ENCODE measurements around the gene LIF.
A peak's percentile ranks its signal among the peaks of the same experiment; 100 is the strongest.
"Not testable (repeated sequence)": the region's sequence is repeated elsewhere in the genome, so short reads cannot be mapped to it uniquely, and the experiment has no call there.

The LIF gene

DNA sequence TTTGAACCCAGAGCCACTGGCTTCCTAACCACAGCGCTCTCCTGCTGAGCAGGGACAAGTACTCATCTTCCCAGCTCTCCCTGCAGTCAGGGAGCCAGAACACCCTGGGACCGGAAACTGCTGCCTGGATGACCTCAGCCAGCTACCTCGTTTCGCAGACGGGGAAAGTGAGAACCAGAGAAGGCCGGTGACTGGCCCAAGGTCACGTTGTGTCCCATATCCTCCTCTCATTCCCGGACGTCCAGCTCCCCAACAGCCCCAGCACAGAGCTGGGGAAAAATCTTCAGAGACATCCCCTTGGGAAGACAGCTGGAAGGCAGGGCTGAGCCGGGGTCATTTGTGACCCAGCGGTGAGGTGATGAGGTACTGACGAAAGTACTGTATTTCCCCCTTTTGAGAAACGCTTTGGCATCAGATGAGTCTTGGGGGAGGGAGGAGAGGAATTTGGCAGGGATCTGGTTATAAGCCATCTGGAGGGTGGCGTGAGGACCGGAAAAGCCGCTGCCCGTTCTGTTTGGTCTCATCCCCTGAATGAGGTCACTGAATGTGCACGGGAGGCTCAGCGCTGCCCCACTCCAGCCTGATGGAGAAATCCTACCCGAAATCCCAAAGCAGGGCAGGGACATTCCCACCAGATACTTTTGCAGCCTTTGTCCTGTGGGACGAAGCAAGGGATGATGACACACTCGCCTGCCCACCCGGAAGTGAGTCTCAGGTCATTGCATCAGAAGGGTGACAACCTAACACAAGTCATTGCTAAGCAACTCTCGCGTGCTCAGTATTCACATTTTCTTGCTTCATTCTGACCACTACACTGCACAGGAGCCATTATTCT, 41.1 kb downstream of the LIF start:
- DNase-seq, result no peak

DNA sequence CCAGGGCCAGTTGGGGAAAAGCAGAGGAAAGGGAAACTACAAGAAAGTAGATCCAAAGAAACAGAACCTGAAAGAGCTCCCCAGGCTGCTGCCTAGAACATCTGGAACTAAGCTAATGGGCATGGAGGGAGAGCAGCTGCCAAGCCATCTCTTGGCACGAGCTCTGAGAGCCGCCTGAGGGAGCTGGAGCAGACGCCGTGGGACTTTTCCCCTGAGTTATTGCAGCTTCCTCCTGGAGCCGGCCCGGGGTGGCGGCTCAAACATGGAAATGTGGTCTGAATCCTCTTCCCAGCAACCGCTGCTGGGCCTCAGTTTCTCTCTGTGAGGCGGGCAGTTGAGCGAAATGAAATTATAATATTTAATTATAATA, 41.8 kb downstream of the LIF start:
- DNase-seq, result no peak

DNA sequence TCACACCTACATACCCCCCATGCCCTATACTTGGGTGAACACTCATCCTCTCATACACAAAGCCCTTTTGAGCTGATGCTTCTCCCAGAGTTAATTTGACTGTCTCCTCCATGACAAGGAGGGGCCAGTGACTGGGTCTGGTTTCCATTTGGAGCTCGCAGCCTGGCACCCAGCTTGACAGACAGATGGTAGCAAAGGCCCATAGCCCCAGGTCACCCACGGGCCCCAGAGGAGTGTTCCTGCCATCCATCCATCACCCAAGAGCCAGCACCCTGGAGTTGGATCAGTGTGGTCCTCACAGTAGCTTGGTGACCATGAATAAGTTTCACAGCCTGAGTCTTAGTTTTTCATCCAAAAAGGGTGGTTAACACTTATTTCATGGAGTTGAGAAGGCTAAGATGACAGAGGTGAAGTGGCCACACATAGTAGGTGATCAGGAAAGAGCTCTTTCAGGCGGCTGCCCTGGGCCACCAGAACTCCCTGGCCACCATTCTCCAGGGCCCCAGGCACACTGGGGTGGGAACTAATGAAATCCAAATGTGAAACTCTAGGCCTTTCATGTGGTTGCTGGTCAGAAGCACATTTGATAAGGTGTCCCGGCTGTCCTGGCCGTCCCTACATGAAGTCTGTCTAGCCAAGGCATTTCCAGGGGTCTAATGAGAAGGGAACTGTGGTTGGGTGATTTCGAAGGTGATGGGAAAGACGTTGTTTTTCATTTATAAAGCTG, 42.4 kb downstream of the LIF start:
- DNase-seq, result no peak

DNA sequence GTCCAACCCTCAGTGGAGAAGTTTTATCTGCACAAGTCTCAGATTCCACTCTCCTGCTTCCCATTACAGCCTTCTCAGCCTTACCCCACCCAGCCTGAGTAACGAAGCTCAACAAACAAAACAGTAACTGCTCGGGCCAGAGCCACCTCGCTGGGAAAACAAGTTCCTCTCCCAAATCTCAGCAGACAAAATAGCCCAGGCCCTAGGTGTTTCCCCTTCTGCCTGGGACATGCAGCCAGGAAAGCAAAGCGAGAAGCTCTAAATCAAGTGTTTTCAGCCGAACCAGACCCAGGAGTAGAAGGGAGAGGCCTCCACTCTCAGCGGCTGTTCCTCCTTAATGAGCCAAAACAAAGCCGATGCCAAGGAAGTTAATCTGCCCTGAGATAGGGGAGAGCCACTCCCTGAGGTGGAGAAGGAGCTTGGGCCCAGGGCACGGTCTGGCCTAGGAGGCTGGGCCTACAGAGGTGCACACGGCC, 44.0 kb downstream of the LIF start:
- DNase-seq, result no peak

DNA sequence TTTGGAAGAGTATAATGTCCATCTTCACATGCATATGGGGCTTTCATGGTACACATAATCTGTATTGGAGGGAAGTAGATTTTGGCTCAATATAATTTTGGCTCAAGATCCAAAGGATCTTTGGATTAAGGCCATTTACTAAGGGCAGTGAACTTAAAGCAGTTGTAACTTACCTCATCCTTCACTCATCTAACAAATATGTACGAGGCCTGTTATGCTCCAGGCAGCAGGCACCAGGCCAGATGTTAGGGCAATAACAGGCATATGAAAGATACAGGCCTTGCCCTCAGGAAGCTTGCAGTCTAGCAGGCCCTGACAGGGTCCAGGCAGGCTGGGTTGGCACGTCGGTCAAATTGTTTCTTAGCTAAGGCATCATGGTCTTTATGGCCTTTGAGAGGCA, 44.6 kb downstream of the LIF start:
- no peak for DNase-seq

DNA sequence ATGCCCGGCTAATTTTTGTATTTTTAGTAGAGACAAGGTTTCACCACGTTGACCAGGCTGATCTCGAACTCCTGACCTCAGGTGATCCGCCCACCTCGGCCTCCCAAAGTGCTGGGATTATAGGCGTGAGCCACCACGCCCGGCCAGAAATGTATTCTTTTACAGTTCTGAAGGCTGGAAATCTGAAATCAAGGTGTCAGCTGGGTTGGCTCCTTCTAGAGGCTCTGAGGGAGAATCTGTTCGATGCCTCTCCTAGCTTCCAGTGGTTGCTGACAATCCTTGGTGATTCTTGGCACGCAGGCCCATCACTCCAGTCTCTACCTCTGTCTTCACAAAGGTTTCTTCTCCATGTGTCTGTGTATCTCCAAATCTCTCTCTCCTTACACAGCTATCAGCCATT, 45.7 kb downstream of the LIF start:
- not testable (repeated sequence) for DNase-seq

DNA sequence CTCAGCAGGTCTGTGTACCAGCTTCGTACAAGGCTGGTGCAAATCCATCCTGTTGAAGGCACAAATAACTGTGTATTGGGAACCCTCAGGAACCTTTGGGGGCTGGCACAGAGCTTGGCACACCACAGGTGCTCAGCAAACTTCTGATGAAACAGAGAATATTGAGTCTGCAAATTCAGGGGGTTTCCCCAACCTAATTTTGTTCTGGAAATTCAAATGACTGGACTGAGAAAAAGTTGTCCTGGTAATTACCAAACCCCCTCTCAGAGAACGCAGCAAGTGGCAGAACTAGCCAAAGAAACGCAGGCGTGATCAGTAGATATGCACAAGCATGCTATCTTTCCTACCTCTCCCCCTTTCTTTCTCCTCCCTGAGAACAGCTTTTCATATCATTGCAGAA, 47.6 kb downstream of the LIF start:
- no peak for DNase-seq

DNA sequence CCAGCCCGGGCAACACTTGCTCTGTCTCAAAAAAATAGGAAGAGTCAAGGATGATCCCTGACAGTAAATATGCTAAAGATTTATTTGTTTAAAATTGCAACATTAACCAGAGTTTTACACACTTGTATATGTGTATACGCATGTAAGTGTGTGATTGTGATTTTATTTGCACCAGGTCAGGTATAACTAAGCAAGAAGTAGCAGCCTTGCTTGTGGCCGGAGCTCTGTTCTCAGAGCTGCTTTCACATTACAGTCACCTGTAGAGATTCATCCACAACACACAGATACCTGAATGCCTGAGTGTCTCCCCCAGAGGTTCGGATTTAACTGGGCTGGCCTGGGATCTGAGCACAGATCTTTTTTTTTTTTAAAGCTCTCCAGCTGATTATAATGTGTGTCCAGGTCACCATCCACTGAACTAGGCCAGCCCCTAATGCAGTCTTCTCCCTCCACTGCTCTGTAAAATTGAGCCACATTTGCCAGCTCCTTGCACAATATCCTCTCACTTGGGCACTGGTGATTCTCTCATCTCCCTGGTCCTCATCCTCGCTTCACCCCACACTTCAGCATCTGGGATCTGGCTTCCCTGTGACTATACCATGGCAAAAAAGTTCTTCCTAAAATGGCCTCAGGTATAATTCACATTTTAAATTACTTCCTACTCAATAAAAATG, 48.3 kb downstream of the LIF start:
- no peak for DNase-seq

DNA sequence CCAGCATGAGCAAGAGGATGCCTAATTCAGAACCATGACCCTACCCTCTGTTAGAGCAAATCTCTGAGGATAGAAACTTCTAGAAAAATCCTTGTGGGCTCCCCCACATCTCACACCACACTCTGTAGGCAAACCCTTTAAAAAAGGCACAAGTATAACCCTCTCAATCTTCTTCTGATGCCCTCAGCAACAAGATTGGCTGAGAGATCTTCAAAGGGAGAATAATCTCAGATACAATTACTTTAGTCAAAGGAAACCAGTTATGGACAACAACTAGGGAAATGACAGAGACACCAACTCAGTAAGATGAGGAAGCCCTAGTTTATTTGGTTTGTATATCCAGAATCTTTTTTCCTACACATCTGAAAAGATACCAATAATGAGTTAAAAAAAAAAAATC, 49.2 kb downstream of the LIF start:
- no peak for DNase-seq

DNA sequence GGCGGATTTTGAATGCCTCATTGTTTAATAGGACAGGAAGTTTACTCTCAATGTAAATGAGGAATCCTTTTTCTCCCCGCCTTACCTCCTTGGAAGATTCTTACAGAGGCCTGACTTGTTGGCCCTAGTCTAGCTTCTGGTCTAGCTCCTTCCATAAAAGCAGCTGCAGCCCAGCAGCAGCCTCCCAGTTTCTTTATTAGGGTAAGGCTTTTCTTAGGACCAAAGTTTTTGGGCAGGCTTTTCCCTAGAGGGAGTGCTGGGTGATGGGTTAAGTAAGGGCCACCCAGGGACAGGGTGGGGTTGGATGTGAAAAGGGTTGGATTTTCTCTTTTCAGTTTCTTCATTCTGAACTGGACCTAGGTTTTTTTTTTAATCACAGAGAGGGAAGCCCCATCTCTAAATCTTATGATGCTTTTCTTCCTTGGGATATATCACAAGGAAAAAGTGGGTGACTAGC, 49.7 kb downstream of the LIF start:
- DNase-seq, result no peak

DNA sequence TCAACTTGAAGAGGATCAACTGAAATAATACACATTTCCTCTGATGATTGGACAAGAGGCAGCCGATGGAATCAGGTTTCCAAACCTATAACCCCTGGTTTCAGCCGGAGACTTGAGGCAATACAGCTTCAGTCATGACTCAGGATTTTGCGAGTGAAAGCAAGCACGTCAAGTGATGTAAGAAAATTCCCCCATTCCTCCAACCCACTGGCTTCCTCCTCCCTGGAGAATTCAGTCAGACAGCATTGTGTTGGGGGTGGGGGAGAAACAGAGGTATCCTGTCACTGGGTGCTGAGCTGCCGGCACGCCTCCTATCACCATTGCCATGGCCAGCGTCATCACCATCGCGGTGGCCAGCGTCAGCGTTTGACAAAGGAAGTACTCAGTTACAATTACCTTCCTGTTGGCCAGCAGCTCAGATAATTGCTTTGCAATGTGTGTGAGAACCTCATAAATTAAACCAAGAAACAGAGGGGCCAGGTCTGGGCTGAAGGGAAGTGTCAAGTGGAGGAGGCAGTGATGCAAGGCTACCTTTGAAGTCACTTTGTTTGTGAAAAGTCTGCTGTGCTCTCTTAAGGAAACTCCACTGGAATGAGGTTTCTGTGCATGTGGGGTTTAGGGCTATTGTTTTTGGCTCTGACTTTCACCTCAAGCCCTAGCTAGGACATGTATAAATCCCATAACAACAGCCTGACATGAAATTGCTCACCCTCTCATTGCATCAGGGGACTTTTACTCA, 50.2 kb downstream of the LIF start:
- DNase-seq, result peak; percentile 14

DNA sequence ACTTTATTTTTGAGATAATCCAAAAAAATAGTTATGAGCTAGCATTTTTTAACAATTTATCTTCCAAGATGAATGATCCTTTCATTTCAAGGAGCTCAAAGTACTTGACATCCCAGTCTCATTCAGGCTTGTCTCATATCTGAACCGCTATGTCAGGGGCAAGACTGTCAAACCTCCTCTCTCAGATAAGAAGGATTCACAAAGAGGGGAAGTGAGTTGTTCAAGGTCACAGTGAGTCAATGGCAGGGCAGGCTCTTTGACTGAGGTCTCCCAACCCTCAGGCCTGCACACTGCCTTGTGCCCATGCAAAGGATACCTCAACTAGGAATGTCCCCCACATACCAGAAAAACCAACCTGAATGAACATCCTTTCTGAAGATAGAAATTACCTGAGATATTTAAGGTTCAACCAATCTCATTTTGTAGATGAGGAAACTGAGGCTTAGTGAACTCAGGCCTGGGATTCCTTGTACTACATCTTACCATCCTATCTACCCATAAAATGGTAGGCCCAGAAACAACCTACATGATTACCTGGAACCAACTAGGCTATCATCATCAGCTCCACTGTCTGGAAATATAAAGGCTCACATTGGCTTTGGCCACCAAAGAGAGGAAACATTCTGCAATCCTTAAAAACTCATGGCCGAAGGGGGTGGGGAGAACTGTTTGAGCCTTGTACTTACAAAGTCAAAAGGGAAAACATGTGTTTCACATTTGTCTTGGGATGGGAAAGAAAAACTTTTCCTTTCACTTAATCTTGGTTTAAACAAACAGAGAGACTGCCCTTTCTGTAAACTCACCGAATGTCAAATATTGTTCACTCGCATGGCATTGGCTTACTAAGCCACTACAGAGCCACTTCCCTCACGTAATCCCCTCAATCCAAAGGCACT, 51.1 kb downstream of the LIF start:
- DNase-seq, result no peak

DNA sequence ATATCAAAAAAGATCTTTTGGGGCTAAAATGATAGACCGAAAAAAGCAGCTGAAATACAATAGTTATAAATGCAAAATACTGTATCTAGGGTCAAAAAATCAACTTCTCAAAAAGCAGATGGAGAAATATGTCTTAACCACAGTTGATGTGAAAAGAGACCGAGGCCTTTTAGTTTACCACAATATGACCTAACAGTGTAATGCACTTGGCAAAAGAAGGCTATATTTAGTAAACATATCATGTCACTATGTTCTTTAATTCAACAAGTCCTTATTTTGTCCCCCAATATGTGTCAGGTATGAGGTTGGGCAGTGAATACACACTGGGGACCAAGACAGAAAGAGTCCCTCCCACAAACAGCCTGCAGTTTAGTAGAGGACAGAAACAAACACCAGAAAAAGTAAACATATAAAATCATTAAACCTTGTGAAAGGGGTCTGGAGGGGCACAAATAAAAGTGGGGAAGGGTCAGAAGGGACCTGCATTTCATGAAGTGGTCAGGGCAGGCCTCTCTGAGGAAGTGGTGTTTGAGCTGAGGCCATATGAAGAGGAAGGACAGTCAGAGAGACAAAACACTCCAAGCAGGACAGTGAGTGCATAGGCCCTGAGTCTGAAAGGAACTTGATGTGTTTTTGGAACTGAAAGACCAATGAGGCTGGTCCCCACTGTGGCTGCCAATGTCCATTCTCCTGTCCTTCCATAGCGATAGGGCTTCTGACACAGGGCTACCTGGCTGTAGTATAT, 53.4 kb downstream of the LIF start:
- DNase-seq, result no peak

DNA sequence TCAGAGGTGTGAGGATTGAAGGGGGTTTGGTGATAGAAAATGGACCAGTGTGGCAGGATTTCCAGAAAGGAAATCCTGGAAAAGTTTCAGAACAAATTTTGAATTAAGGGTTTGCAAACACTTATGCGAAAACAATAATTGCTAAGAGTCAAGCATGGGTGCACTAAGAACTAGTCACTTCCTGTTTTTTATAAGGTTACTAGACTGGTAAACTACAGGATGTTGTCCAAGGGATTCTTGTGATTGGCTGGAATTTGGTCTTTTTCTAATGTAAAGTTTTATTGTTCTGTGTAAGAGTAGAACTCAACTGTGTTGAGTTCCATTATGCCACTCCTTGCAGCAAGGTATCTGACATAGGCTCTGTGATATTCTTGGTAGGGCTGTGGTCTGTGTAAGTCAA, 54.1 kb downstream of the LIF start:
- no peak for DNase-seq

DNA sequence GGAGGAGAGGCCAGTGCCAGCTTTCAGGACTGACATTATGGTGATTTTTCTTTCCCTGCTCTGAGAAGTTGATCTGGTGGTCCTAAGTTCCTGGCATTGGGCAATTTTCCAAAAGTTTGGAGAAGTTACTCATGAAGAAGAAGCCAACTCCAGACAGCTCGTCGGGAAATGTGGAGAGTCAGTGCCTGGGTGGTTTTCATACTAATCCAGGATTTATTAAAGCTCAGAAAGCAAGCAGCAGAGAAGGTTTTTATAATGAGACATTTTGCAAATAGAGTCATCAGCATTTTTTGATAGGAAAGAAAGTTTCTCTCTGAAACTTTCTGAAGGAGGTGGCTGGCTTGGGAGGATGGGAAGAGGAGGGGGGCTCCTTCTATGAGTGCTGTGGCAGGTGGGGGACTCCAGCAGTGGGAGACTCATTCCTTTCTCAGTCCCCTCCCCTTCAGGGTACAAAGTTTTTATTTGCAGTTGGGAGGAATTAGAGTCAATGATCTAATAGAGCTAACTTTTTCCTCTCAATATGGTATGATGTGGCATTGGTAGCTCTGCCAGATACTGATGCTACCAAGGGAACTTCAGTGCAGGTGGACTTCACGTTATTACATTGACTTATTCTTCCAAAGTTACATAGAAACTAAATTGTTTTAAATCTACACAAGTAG, 55.4 kb downstream of the LIF start:
- no peak for DNase-seq

DNA sequence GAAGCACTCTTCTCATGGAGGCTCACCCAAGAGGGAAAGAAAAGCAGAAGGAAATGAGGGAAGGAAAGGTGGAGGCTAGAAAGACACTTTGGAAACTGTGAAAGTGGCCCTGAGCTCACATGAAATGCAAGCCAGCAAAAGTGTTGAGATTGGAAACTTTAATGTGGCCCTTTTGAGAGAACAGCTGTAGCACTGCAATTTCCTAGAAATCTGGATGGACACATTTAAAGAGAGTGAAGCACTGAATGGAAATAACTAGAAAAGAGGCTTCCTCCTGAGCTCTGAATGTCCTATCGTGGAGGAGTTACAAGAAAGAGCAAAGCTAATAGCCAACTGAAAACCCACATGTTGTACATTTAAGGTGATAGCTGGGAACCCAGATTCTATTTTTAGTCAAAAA, 56.0 kb downstream of the LIF start:
- DNase-seq, result no peak
